Ovary (tissue), 3 donors: ENCODE measurements around the gene DEPDC1B.

Experiments used
- EP300 ChIP-seq: sonication (generic); formaldehyde crosslinking; IDR thresholded peaks from one replicate; pipeline ENCODE4 v1.6.1; 2017; ENCODE audit warnings: antibody characterized with exemption
- POLR2A ChIP-seq: fragments of 450-650 bp; IDR thresholded peaks from one replicate; pipeline ENCODE4 v1.6.1; 2017; ENCODE audit warnings: antibody characterized with exemption, mild to moderate bottlenecking, moderate library complexity
- TF ChIP-seq, protein P1 (sequence below), 3 donors: fragments of 450-650 bp in 2 of 3; fragments of 200-600 bp in 1 of 3; IDR thresholded peaks; one replicate each; pipeline versions ENCODE4 v1.5.1 to v1.8.0; 2016 to 2022; ENCODE audit warnings: antibody characterized with exemption in 3 of 3, mild to moderate bottlenecking in 1 of 3
- donor health status: DM: no; HTN: no; CAD: no.

DNA sequence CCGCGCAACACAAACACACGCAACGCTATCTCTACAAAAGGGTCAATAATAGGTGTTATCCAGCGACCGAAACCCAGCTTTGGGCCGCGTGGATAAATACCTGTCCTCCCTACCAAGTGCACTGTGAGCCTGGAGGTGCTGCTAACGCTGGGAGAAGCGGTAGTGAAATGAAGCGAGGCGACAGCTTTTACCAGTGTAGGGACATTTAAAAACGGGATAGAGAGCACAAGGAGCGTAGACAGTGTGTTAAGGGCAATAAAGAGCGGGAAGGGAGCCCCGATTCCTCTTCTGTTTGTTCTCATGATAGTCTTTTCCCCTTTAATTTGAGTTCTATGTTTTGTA is 421 bp upstream of the DEPDC1B start:
- TF ChIP-seq, protein P1, sequence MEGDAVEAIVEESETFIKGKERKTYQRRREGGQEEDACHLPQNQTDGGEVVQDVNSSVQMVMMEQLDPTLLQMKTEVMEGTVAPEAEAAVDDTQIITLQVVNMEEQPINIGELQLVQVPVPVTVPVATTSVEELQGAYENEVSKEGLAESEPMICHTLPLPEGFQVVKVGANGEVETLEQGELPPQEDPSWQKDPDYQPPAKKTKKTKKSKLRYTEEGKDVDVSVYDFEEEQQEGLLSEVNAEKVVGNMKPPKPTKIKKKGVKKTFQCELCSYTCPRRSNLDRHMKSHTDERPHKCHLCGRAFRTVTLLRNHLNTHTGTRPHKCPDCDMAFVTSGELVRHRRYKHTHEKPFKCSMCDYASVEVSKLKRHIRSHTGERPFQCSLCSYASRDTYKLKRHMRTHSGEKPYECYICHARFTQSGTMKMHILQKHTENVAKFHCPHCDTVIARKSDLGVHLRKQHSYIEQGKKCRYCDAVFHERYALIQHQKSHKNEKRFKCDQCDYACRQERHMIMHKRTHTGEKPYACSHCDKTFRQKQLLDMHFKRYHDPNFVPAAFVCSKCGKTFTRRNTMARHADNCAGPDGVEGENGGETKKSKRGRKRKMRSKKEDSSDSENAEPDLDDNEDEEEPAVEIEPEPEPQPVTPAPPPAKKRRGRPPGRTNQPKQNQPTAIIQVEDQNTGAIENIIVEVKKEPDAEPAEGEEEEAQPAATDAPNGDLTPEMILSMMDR (IDR thresholded peaks at IDR 0.05): no peak
- TF ChIP-seq EP300 (no peak), POLR2A (no peak)
